Suprapubic skin (tissue), 3 donors: ENCODE results near the gene TEX53.

Experiments
- CTCF ChIP-seq, 2 donors: fragments of 200-600 bp in 1 of 2; fragments of 450-650 bp in 1 of 2; sonication (generic) in 1 of 2; IDR thresholded peaks; one replicate each; pipeline ENCODE4 v1.5.1; 2016 to 2019; ENCODE audit warnings: antibody characterized with exemption in 2 of 2, mild to moderate bottlenecking in 1 of 2, moderate library complexity in 1 of 2
- POLR2A ChIP-seq, 2 donors: fragments of 450-650 bp; IDR thresholded peaks; one replicate each; pipeline ENCODE4 v1.6.1; 2017; ENCODE audit warnings: antibody characterized with exemption in 2 of 2, mild to moderate bottlenecking in 2 of 2, moderate library complexity in 2 of 2

GRCh38 chr9:114657705-114658104 lies at the start of gene TEX53:
- no peak for TF ChIP-seq CTCF (IDR thresholded peaks at IDR 0.05)
- no peak for TF ChIP-seq POLR2A (IDR thresholded peaks at IDR 0.05)
